ENCODE measurements around the gene CEACAM16.

GRCh38 chr19:44757735-44758505, 59.0 kb downstream of the CEACAM16 start:
- TF ChIP-seq CTCF (IDR thresholded peaks at IDR 0.05 in 8 of 11, conservative IDR thresholded peaks at IDR 0.05 in 3 of 11) (peak in 1 of 11 experiments; percentile 17), POLR2A (IDR thresholded peaks at IDR 0.05) (no peak)
